ENCODE results near the gene ATG4D.
A peak's percentile ranks its signal among the peaks of the same experiment; 100 is the strongest.

ATG4D gene

GRCh38 chr19:10553087-10553667 lies 9.5 kb downstream of the ATG4D start:
- Histone ChIP-seq H3K9me3 (ENCODE audit: control insufficient read depth in 2 of 2, low read length in 2 of 2) (no peaks in the 10 kb centered on the region), H3K36me3 (ENCODE audit: control insufficient read depth in 2 of 2, insufficient read depth in 2 of 2, low read length in 2 of 2) (peaks cover 34 to 41% of the 10 kb centered on the region in 2 donors), H3K27me3 (ENCODE audit: control insufficient read depth in 1 of 2, insufficient read depth in 2 of 2, low read length in 2 of 2) (no peaks in the 10 kb centered on the region), H3K27ac (ENCODE audit: low read length) (no peak overlapping the region), H3K4me1 (ENCODE audit: control insufficient read depth, insufficient read depth, low read length) (peaks cover 2% of the 10 kb centered on the region), H3K9ac (ENCODE audit: low read length in 2 of 2) (no peak overlapping the region), H3K4me3 (ENCODE audit: low read length in 2 of 2) (no peak overlapping the region)

- Histone ChIP-seq H3K27me3 (ENCODE audit: control insufficient read depth in 1 of 2, insufficient read depth in 2 of 2, low read length in 2 of 2) (no peaks in the 10 kb centered on the region), H3K27ac (ENCODE audit: low read length) (no peak overlapping the region), H3K4me3 (ENCODE audit: low read length in 2 of 2) (no peak overlapping the region), H3K4me1 (ENCODE audit: control insufficient read depth, insufficient read depth, low read length) (peaks cover 2% of the 10 kb centered on the region), H3K9ac (ENCODE audit: low read length in 2 of 2) (no peak overlapping the region), H3K9me3 (ENCODE audit: control insufficient read depth in 2 of 2, low read length in 2 of 2) (no peaks in the 10 kb centered on the region), H3K36me3 (ENCODE audit: control insufficient read depth in 2 of 2, insufficient read depth in 2 of 2, low read length in 2 of 2) (peaks cover 28 to 37% of the 10 kb centered on the region in 2 donors)
Measured at GRCh38 chr19:10553943-10554381, 10.3 kb downstream of the ATG4D start.

- Histone ChIP-seq H3K4me3 (ENCODE audit: low read length in 2 of 2) (no peak overlapping the region), H3K9me3 (ENCODE audit: control insufficient read depth in 2 of 2, low read length in 2 of 2) (no peaks in the 10 kb centered on the region), H3K27ac (ENCODE audit: low read length) (no peak overlapping the region), H3K4me1 (ENCODE audit: control insufficient read depth, insufficient read depth, low read length) (peaks cover 2% of the 10 kb centered on the region), H3K27me3 (ENCODE audit: control insufficient read depth in 1 of 2, insufficient read depth in 2 of 2, low read length in 2 of 2) (no peaks in the 10 kb centered on the region), H3K9ac (ENCODE audit: low read length in 2 of 2) (no peak overlapping the region), H3K36me3 (ENCODE audit: control insufficient read depth in 2 of 2, insufficient read depth in 2 of 2, low read length in 2 of 2) (peaks cover 32 to 45% of the 10 kb centered on the region in 2 donors)
Measured at GRCh38 chr19:10554760-10555609, 11.3 kb downstream of the ATG4D start.

- no peak overlapping the region for H3K27ac ChIP-seq (ENCODE audit: low read length)
- peaks cover 2% of the 10 kb centered on the region for H3K4me1 ChIP-seq (ENCODE audit: control insufficient read depth, insufficient read depth, low read length)
- no peaks in the 10 kb centered on the region for H3K27me3 ChIP-seq (ENCODE audit: control insufficient read depth in 1 of 2, insufficient read depth in 2 of 2, low read length in 2 of 2)
- H3K4me3 ChIP-seq (ENCODE audit: low read length in 2 of 2) = no peak overlapping the region
- no peaks in the 10 kb centered on the region for H3K9me3 ChIP-seq (ENCODE audit: control insufficient read depth in 2 of 2, low read length in 2 of 2)
- H3K9ac ChIP-seq (ENCODE audit: low read length in 2 of 2) = no peak overlapping the region
- peaks cover 32 to 45% of the 10 kb centered on the region in 2 donors for H3K36me3 ChIP-seq (ENCODE audit: control insufficient read depth in 2 of 2, insufficient read depth in 2 of 2, low read length in 2 of 2)
Measured at GRCh38 chr19:10555610-10555973, 11.9 kb downstream of the ATG4D start.

- Histone ChIP-seq H3K4me1 (ENCODE audit: control insufficient read depth, insufficient read depth, low read length) (peaks cover 2% of the 10 kb centered on the region), H3K9me3 (ENCODE audit: control insufficient read depth in 2 of 2, low read length in 2 of 2) (no peaks in the 10 kb centered on the region), H3K36me3 (ENCODE audit: control insufficient read depth in 2 of 2, insufficient read depth in 2 of 2, low read length in 2 of 2) (peaks cover 20 to 39% of the 10 kb centered on the region in 2 donors), H3K4me3 (ENCODE audit: low read length in 2 of 2) (no peak overlapping the region), H3K9ac (ENCODE audit: low read length in 2 of 2) (no peak overlapping the region), H3K27me3 (ENCODE audit: control insufficient read depth in 1 of 2, insufficient read depth in 2 of 2, low read length in 2 of 2) (no peaks in the 10 kb centered on the region), H3K27ac (ENCODE audit: low read length) (no peak overlapping the region)
Measured at GRCh38 chr19:10557603-10558197, 14.0 kb downstream of the ATG4D start.

- Histone ChIP-seq H3K36me3 (ENCODE audit: control insufficient read depth in 2 of 2, insufficient read depth in 2 of 2, low read length in 2 of 2) (peaks cover 15 to 26% of the 10 kb centered on the region in 2 donors), H3K9me3 (ENCODE audit: control insufficient read depth in 2 of 2, low read length in 2 of 2) (no peaks in the 10 kb centered on the region), H3K9ac (ENCODE audit: low read length in 2 of 2) (no peak overlapping the region), H3K27me3 (ENCODE audit: control insufficient read depth in 1 of 2, insufficient read depth in 2 of 2, low read length in 2 of 2) (no peaks in the 10 kb centered on the region), H3K4me1 (ENCODE audit: control insufficient read depth, insufficient read depth, low read length) (peaks cover under 1% of the 10 kb centered on the region), H3K27ac (ENCODE audit: low read length) (no peak overlapping the region), H3K4me3 (ENCODE audit: low read length in 2 of 2) (no peak overlapping the region)
Measured at GRCh38 chr19:10560154-10560553, 16.4 kb downstream of the ATG4D start.

GRCh38 chr19:10562609-10563008 lies 18.9 kb downstream of the ATG4D start:
- no peak overlapping the region for H3K4me3 ChIP-seq (ENCODE audit: low read length in 2 of 2)
- H3K4me1 ChIP-seq (ENCODE audit: control insufficient read depth, insufficient read depth, low read length) = peaks cover 20% of the 10 kb centered on the region
- H3K36me3 ChIP-seq (ENCODE audit: control insufficient read depth in 2 of 2, insufficient read depth in 2 of 2, low read length in 2 of 2) = peaks cover 7 to 21% of the 10 kb centered on the region in 2 donors
- H3K9ac ChIP-seq (ENCODE audit: low read length in 2 of 2) = no peak overlapping the region
- no peak overlapping the region for H3K27ac ChIP-seq (ENCODE audit: low read length)
- H3K9me3 ChIP-seq (ENCODE audit: control insufficient read depth in 2 of 2, low read length in 2 of 2) = no peaks in the 10 kb centered on the region
- no peaks in the 10 kb centered on the region for H3K27me3 ChIP-seq (ENCODE audit: control insufficient read depth in 1 of 2, insufficient read depth in 2 of 2, low read length in 2 of 2)

- Histone ChIP-seq H3K36me3 (ENCODE audit: control insufficient read depth in 2 of 2, insufficient read depth in 2 of 2, low read length in 2 of 2) (peaks cover 3 to 4% of the 10 kb centered on the region in 2 donors), H3K27ac (ENCODE audit: low read length) (peak overlapping the region; percentile 77), H3K27me3 (ENCODE audit: control insufficient read depth in 1 of 2, insufficient read depth in 2 of 2, low read length in 2 of 2) (no peaks in the 10 kb centered on the region), H3K9ac (ENCODE audit: low read length in 2 of 2) (peak overlapping the region; percentile 78 to 87), H3K9me3 (ENCODE audit: control insufficient read depth in 2 of 2, low read length in 2 of 2) (no peaks in the 10 kb centered on the region), H3K4me3 (ENCODE audit: low read length in 2 of 2) (peak overlapping the region; percentile 88 to 94), H3K4me1 (ENCODE audit: control insufficient read depth, insufficient read depth, low read length) (peaks cover 37% of the 10 kb centered on the region)
Measured at GRCh38 chr19:10565028-10565566, 21.4 kb downstream of the ATG4D start.

- H3K27me3 ChIP-seq (ENCODE audit: control insufficient read depth in 1 of 2, insufficient read depth in 2 of 2, low read length in 2 of 2) = no peaks in the 10 kb centered on the region
- peak within 1 kb of the TSS; percentile 77 for H3K27ac ChIP-seq (ENCODE audit: low read length)
- peaks cover 37% of the 10 kb centered on the region for H3K4me1 ChIP-seq (ENCODE audit: control insufficient read depth, insufficient read depth, low read length)
- H3K9me3 ChIP-seq (ENCODE audit: control insufficient read depth in 2 of 2, low read length in 2 of 2) = no peaks in the 10 kb centered on the region
- H3K9ac ChIP-seq (ENCODE audit: low read length in 2 of 2) = peak within 1 kb of the TSS; percentile 78 to 87
- no peaks in the 10 kb centered on the region for H3K36me3 ChIP-seq (ENCODE audit: control insufficient read depth in 2 of 2, insufficient read depth in 2 of 2, low read length in 2 of 2)
- H3K4me3 ChIP-seq (ENCODE audit: low read length in 2 of 2) = peak within 1 kb of the TSS; percentile 88 to 94
Measured at GRCh38 chr19:10565567-10566407, 22.1 kb downstream of the ATG4D start, which contains the start of gene KRI1. KRI1 (minus strand) TSS chr19:10566010; CDS start chr19:10565999, 11 bp downstream.

- Histone ChIP-seq H3K4me3 (ENCODE audit: low read length in 2 of 2) (peak overlapping the region; percentile 68 to 88), H3K9ac (ENCODE audit: low read length in 2 of 2) (peak overlapping the region; percentile 72 to 75), H3K27ac (ENCODE audit: low read length) (peak overlapping the region; percentile 71), H3K9me3 (ENCODE audit: control insufficient read depth in 2 of 2, low read length in 2 of 2) (no peaks in the 10 kb centered on the region), H3K27me3 (ENCODE audit: control insufficient read depth in 1 of 2, insufficient read depth in 2 of 2, low read length in 2 of 2) (no peaks in the 10 kb centered on the region), H3K4me1 (ENCODE audit: control insufficient read depth, insufficient read depth, low read length) (peaks cover 37% of the 10 kb centered on the region), H3K36me3 (ENCODE audit: control insufficient read depth in 2 of 2, insufficient read depth in 2 of 2, low read length in 2 of 2) (no peaks in the 10 kb centered on the region)
Measured at GRCh38 chr19:10566408-10566657, 22.6 kb downstream of the ATG4D start.

All from stomach smooth muscle (tissue), 2 donors.